GM21526 (cell line): ENCODE data around the gene EFNA5.
"Not testable (repeated sequence)": the region's sequence is repeated elsewhere in the genome, so short reads cannot be mapped to it uniquely, and the experiment has no call there.

ENCODE experiments used
- ATAC-seq: cut with Tn5 transposase; IDR thresholded peaks from one replicate; pipeline ENCODE4 v1.9.1; 2021; ENCODE audit warnings: moderate library complexity; ENCODE audit not compliant: unreplicated experiment, low FRiP score

EFNA5 gene

DNA sequence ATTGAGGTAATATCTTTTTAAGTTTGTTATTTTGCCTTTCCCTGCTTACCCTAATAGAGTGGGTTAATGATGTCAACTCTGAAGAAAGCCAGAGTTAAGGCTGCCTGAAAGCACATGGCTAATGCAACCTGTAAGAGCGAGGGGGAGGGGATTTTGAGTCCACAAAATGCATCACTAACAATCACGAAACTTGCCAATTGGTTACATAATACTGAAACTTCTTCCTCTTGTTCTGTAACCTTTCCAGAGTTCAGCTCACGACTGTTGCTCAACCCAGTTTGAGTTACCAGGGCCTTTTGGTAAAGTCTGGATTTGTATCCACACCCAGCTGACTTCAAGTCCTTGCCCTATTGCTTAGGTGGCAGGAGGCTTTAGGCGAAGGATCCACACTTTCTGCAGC, 308.8 kb downstream of the EFNA5 start:
- no peak for ATAC-seq

DNA sequence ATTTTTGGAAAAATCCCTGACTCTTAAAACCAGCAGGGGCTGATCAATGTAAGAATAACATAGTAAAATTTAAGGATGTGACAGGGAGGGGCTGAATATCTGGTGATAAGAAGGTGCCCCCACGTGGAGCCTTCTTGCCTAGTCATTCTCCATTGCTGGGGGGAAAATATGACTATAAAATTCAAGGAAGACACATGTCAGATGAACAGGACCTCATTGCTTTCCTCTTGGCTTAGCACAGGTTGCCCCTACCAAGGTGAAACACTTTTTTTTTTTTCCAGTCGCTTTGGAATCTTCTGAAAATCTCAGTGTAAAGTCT, 310.9 kb downstream of the EFNA5 start:
- no peak for ATAC-seq

DNA sequence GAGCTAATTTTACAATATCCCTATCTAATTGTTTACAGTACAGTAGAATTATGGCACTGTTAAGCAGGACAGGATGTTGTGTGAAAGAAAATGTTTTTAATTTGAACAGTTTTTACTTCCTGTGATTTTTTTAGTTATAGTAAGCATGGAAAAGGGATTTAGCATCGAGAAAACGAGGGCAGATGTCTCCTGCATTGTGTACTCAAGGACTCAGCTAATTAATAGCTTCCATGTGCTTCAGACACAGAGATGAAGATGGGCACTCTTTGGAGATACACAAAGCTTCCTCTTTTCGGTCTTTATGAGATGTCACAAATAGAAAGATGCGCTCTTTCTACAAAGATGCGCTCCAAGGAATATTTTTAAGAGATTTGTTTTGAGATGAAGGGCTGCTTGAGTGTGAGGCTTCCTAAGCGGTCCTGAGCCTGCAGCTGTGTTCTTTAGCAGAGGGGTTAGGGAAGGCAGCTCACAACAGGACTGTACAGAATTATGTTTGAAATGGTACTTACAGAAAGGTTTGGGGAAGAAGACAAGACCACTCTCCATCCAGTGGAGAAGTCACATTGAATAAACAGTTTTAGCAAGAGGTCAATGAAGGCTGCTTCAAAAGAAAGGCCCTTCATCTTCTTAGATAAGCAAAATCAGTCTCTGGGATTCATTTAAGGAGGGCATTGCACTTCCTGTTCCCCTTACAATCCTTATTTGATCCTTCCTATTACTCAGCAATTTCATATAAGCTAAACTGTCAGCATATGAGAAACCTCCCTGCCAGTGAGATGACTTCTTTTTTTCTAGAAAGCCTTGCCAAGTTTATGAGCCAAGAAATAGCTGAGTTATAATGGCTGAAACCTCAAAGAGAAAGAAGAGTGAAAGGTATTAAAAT, 311.5 kb downstream of the EFNA5 start:
- no peak for ATAC-seq

DNA sequence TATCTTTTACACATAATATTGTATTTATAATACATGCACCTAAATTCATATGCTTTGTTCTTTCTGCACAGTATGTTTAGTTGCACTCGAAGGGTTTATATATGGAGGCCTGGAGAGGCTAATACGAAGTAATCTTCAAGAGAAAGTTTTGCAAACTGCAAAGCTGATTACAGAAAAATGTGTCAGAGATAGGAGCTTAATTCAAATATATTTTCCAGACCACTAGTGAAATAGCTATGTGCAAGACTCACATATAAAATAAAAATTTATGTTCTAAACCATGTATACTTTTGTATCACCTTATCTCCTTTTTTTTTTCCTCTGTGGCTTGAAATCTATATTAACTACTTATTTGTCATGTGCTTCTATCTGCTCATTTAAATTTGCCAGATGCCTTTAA, 313.8 kb downstream of the EFNA5 start:
- no peak for ATAC-seq

DNA sequence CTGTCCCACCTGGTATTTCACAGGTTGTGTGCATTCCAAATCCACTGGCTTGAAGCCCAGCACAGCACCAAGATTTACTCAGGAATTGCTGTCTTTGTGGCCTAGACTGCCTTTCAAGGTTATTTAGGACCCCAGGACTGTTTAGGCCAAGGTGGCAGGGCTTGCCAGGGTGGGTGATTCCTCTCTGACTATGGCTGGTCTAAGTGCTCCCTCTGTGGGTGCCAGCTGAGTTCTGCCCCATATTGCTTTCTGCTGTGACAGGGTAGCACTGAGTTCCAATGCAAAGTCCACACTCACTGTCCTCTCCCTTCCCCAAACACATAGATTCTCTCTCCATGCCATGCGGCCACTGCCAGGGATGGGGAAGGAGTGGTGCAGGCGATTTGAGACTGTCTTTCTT, 318.2 kb downstream of the EFNA5 start:
- ATAC-seq = no peak

DNA sequence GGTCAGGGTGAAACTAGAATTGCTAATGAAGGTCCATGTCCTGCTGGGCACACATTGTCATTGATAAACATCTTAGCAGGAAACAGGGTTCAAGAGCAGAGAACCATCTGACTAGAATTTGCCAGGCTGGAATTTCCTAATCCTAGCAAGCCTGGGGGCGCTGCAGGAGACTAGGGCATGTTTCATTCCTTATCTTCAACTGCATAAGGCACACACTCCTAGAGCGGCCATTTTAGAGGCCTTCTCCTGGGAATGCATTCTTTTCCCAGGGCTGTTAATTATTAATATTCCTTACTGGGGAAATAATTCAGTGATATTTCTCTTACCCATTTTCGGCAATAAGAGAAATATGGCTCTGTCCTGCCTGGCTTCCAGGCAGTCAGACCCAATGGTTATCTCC, 324.2 kb downstream of the EFNA5 start:
- ATAC-seq = not testable (repeated sequence)

DNA sequence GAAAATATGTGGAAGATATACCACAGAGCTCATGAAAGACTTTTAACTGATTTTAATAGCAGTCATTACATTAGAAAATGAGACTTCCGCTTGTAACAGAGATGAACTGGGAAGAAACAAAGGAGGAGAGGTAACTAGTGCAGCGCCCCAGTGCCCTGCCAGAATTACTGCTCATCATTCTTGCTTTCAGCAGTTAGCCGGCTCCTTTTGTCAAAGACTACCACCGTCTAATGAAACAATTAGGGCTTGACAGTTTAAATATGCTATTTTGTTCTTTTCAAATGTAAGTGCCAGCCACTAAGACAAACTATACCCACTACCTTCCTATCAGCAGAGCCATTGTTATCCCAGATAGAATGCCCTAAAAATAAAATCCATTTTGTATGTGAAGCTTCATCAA, 328.4 kb downstream of the EFNA5 start:
- no peak for ATAC-seq

DNA sequence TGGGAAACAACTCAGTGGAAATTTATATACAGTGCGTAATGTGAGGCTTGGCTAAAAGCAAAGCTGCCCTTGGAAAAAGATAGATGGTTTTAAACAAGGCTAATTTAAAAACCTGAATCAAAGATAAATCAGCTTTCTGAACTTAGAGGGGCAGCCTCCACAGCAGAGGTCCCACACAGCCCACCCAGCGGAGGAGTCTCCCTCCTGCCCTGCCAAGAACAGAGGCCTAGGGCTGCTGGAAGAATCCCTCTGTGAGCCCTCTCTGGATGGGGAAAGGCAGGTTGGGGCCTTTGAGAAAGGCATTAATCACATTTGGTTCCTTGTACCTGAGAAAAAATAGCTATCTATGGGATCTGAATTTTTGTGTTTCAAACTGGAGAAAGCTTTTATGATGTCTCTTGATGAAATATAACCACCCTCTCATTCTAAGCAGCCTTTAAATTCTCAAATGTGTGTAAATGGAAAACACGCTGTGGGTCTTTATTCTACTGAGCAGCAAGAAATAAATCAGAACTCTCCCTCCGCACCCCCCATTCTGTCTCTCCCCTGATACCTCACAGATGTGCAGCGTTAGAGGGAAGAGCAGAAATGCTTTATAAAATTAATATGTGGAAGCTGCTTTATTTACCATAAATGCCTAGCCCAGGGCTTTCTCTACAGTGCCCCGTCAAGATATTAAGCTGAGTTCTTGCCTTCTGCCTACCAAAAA, 329.2 kb downstream of the EFNA5 start:
- no peak for ATAC-seq

DNA sequence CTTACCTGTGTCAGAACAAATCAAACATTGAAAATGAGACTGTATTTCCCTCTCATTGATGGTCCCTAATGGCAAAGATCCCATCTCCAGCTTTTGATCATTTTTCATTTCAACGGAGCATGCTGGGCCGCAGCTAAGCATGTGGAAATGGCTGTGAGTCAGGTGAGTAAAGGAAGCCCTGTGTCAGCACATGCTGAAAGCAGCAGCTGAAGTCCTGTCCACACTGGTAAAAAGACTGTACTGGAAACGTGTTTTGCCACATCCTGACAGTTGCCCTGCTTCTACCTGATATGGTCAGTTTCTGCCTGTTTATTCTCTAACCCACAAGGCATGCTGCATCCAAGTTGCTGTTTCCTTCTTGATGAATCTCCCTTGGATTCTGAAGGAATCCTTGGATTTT, 330.1 kb downstream of the EFNA5 start:
- no peak for ATAC-seq

DNA sequence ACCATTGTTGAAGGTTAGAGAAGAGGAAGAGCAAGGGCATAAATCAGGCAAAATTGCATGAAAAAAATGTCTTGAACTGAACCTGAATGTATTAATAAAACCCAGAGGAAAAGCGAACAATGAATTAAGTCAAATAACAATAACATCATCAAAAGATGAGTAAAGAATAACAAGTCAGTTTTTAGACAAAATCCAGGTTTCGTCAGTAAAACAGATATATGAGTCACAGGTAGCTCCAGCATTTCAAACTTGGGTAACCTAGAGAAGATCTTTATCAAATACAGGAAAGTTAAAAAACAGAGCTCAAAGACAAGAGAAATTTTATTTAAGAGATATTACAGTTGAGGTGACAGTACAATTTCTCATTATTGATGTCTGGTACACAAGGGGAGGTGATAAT, 332.4 kb downstream of the EFNA5 start:
- no peak for ATAC-seq

DNA sequence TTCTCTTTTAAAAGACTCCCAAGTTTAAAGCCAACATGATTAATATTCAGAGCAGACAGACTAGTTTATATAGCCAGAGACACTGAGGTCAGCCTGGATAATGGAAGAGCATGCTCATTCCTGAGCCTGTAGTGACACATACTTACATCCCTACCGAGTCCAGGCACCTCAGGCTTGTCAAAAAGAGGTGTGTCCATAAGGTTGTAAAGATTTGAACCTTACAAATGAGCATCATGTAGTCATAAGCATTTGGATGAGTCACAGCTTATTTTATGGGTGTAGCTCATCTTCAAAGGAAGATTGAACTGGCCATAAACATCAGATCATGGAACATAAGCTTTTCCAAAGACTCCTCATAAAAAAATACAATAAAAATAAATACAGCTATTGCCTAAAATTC, 333.5 kb downstream of the EFNA5 start:
- ATAC-seq = no peak

DNA sequence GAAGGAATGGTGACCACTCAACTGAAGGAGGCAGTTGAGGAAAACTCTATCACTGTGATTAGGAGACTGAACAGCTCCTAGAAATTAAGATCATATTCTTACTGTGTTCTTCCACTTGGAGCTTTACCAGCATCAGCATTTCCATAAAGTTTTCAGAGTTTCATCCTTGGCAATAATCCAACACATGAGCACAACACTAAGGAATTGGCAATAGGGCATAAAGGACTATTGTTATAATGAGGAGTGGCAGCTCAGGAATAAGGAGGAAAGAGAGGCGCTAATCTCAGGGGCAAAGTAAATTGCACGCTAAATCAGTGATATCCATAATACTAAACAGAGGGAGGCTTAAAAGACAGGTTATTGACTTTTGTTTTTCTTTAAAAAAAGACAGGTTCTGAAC, 338.9 kb downstream of the EFNA5 start:
- ATAC-seq = no peak

DNA sequence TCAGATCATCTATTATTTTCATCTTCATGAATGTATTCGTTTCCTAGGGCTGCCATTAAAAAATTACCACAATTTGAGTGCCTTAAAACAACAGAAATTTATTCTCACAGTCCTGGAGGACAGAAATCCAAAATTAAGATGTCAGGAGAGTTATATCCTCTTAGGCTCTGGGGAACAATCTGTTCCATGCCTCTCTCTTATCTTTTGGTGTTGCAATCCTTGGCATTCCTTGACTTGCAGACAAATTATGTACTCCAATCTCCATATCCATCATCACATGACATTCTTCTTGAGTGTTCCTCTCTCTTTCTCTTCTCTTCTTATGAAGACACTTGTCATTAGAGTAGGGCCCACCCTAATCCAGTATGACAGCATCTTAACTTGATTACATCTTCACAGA, 339.4 kb downstream of the EFNA5 start:
- ATAC-seq = no peak

DNA sequence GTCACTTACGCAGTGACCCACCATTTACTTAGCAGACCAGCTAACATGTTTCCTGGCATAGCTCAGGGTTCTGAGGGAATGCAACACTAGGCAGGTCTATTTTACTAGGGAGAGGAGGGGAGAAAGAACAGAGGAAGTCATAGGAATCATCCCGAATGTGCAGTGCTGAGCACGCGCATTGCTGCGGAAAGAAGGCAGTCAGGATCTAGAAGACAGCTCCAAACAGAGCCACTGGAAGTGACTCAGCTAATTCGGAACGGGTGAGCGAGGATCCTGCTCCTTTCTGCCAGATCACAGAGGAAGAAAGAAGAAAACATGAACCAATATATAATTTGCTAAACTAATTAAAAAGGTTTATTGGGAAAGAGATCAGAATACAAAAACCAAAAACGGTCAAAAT, 339.8 kb downstream of the EFNA5 start:
- ATAC-seq = no peak

DNA sequence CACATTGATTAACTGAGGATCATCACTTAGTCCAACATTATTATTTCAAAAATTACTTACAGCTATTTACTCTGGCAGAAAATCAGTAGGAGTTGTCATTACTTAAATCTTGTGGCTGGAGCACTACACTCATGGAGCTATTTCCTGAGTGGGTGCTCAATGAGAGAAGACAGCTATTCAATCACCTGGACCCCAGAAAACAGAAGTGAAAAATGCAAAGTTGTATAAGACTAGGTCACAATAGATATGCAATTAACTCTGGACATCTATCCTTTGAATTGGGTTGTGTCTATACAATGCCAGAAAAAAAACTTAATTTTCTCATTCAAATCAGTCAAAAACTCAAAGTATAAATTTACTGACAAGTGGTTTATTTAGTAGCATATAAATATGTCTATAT, 340.9 kb downstream of the EFNA5 start:
- ATAC-seq = no peak
